GM20000 (cell line): Measurements from ENCODE around the gene SLC8A1.

Source experiments
- DNase-seq: peaks from one replicate; pipeline ENCODE4 v3.0.0; 2012; ENCODE audit warnings: low spot score
- CTCF ChIP-seq: IDR thresholded peaks from 2 replicates; pipeline ENCODE4 v1.5.1; 2012; ENCODE audit warnings: mild to moderate bottlenecking, control low read depth; ENCODE audit errors: extremely low read depth, missing control alignments

Gene SLC8A1

GRCh38 chr2:40168546-40168945, 283.3 kb downstream of the SLC8A1 start:
- TF ChIP-seq CTCF = no peak

GRCh38 chr2:40168032-40168431, 283.9 kb downstream of the SLC8A1 start:
- no peak for DNase-seq
- no peak for TF ChIP-seq CTCF

More at GRCh38 chr2:40168546-40168945, 283.3 kb downstream of the SLC8A1 start:
- DNase-seq = no peak

GRCh38 chr2:40166006-40166405, 285.9 kb downstream of the SLC8A1 start:
- TF ChIP-seq CTCF = no peak
- no peak for DNase-seq

GRCh38 chr2:40165509-40165844, 286.4 kb downstream of the SLC8A1 start:
- TF ChIP-seq CTCF = no peak
- no peak for DNase-seq

GRCh38 chr2:40164736-40165508, 287.0 kb downstream of the SLC8A1 start:
- TF ChIP-seq CTCF = no peak

GRCh38 chr2:40161986-40162385, 289.9 kb downstream of the SLC8A1 start:
- DNase-seq = no peak
- no peak for TF ChIP-seq CTCF

More at GRCh38 chr2:40164736-40165508, 287.0 kb downstream of the SLC8A1 start:
- DNase-seq = no peak

- no peak for TF ChIP-seq CTCF
- no peak for DNase-seq
Observed at GRCh38 chr2:40160751-40161218, 291.1 kb downstream of the SLC8A1 start.
